Epidermal melanocyte (primary cell): ENCODE data around the gene JADE3.
"Not testable (repeated sequence)": the region's sequence is repeated elsewhere in the genome, so short reads cannot be mapped to it uniquely, and the experiment has no call there.

Source experiments
- DNase-seq: peaks from one replicate; pipeline ENCODE4 v3.0.0; 2011; ENCODE audit warnings: low spot score; ENCODE audit not compliant: insufficient read length

JADE3 gene

GRCh38 chrX:46935295-46935694, 23.1 kb downstream of the JADE3 start:
- no peak for DNase-seq

GRCh38 chrX:46938589-46938988, 26.4 kb downstream of the JADE3 start:
- no peak for DNase-seq

GRCh38 chrX:46941341-46941740, 29.1 kb downstream of the JADE3 start:
- DNase-seq = no peak

GRCh38 chrX:46953137-46953527, 40.9 kb downstream of the JADE3 start:
- DNase-seq = no peak

GRCh38 chrX:46953597-46953996, 41.4 kb downstream of the JADE3 start:
- DNase-seq = no peak

- no peak for DNase-seq
Measured at GRCh38 chrX:46954716-46955115, 42.5 kb downstream of the JADE3 start.

- DNase-seq = not testable (repeated sequence)
Measured at GRCh38 chrX:46956589-46956988, 44.4 kb downstream of the JADE3 start.

- no peak for DNase-seq
Measured at GRCh38 chrX:46957297-46957696, 45.1 kb downstream of the JADE3 start.

- no peak for DNase-seq
Measured at GRCh38 chrX:46959101-46959500, 46.9 kb downstream of the JADE3 start.

- DNase-seq = no peak
Measured at GRCh38 chrX:46959985-46960700, 47.9 kb downstream of the JADE3 start.

GRCh38 chrX:46961097-46961496, 48.9 kb downstream of the JADE3 start:
- DNase-seq = no peak

- DNase-seq = no peak
Measured at GRCh38 chrX:46961574-46962283, 49.5 kb downstream of the JADE3 start.

- DNase-seq = no peak
Measured at GRCh38 chrX:46965125-46965758, 53.0 kb downstream of the JADE3 start.

GRCh38 chrX:46967547-46967946, 55.3 kb downstream of the JADE3 start:
- no peak for DNase-seq

- DNase-seq = not testable (repeated sequence)
Measured at GRCh38 chrX:46977046-46977445, 64.8 kb downstream of the JADE3 start.

- DNase-seq = no peak
Measured at GRCh38 chrX:46978341-46979291, 66.4 kb downstream of the JADE3 start.

- no peak for DNase-seq
Measured at GRCh38 chrX:46984705-46985104, 72.5 kb downstream of the JADE3 start.

GRCh38 chrX:46989548-46989947, 77.3 kb downstream of the JADE3 start:
- DNase-seq = no peak

GRCh38 chrX:46991664-46992063, 79.4 kb downstream of the JADE3 start:
- no peak for DNase-seq

- no peak for DNase-seq
Measured at GRCh38 chrX:46992070-46992469, 79.8 kb downstream of the JADE3 start.

GRCh38 chrX:46994096-46994495, 81.9 kb downstream of the JADE3 start:
- DNase-seq = peak; percentile 28
